ENCODE results near the gene PDE6B.

GRCh38 chr4:679104-679481, 53.7 kb downstream of the PDE6B start:
- TF ChIP-seq CTCF (conservative IDR thresholded peaks at IDR 0.05 in 1 of 2, IDR thresholded peaks at IDR 0.05 in 1 of 2; ENCODE audit: low read depth in 1 of 2, low read length in 2 of 2) (no peak), EZH2 (IDR thresholded peaks at IDR 0.05; ENCODE audit: low read length, missing control alignments) (no peak)

All from fibroblast of lung (primary cell).